ENCODE data around the gene ZNF277. TPM values are rescaled to one million over a fixed set of nuclear protein-coding genes. Genes with fewer than 3 reads are reported as not detected.

ZNF277 gene
- total and polyA plus RNA-seq, 10 of the 15 experiments (the other 5 are each of a cell fraction or from before 2014, with no cell fraction given), result 10.6 to 33.9 (median 22.0) TPM

GRCh38 chr7:112283382-112283910 is 77.0 kb downstream of the ZNF277 start:
- ChIA-PET CTCF (no interaction called here), RAD21 (ENCODE audit: unreplicated experiment) (no interaction called here), SMC1A (ENCODE audit: uncharacterized antibody, unreplicated experiment) (no interaction called here), POLR2A (no interaction called here)
- in situ Hi-C loops (cut with MboI), result no loop called here
- BruUV-seq (replicated peaks), result no TSS peak
- H4K20me1 ChIP-seq (ENCODE audit: control insufficient read depth, insufficient read depth), result no peaks in the 10 kb centered on the region
- H3K27ac ChIP-seq (ENCODE audit: control insufficient read depth, insufficient read depth), result no peak overlapping the region
- H3K4me1 ChIP-seq (ENCODE audit: control insufficient read depth, insufficient read depth, low read length), result peaks cover 14% of the 10 kb centered on the region
- no peak overlapping the region for H3K4me3 ChIP-seq
- intact Hi-C loops (cut with micrococcal nuclease; ENCODE audit: unreplicated experiment), result no loop called here
- H3K9ac ChIP-seq (ENCODE audit: control insufficient read depth, insufficient read depth, low read length), result no peak overlapping the region
- no peak overlapping the region for H2AFZ ChIP-seq (ENCODE audit: control insufficient read depth, low read depth, low read length)
- ATAC-seq, result peak; percentile 76
- H3K9me3 ChIP-seq (replicated peaks; ENCODE audit: control insufficient read depth, insufficient read depth, low read length), result no peaks in the 10 kb centered on the region; the same call in 2 of the 3 replicates
- peak overlapping the region; percentile 13; the same call in 1 of the 2 replicates for H3K4me2 ChIP-seq (ENCODE audit: control insufficient read depth, insufficient read depth)
- no peak for FAIRE-seq
- H3K79me2 ChIP-seq (ENCODE audit: control insufficient read depth, insufficient read depth, low read length), result no peaks in the 10 kb centered on the region; the same call in 1 of the 2 replicates
- 75% methylated on average over 4 of the region's 4 CpGs for WGBS (ENCODE audit: insufficient coverage, insufficient replicate concordance, low lambda C conversion rate, missing lambda C conversion rate)
- no peaks in the 10 kb centered on the region for H3K27me3 ChIP-seq (replicated peaks in 1 of 2; ENCODE audit: control insufficient read depth in 2 of 2, insufficient read depth in 2 of 2, low read length in 1 of 2)
- TF ChIP-seq RUNX3 (IDR thresholded peaks at IDR 0.05; ENCODE audit: low read length) (peak; percentile 51), ZZZ3 (IDR thresholded peaks at IDR 0.05; ENCODE audit: control insufficient read depth, insufficient read length, low read depth) (no peak), LARP7 (IDR thresholded peaks at IDR 0.05) (no peak), POU2F2 (IDR thresholded peaks at IDR 0.05; ENCODE audit: borderline replicate concordance, low read depth, low read length) (peak; percentile 96; the same call in 2 of the 3 replicates), CHD4 (IDR thresholded peaks at IDR 0.05) (no peak), TCF12 (IDR thresholded peaks at IDR 0.05; ENCODE audit: low read depth, low read length) (no peak), IRF3 (IDR thresholded peaks at IDR 0.05) (no peak), SRF (IDR thresholded peaks at IDR 0.05; ENCODE audit: low read depth in 2 of 2, low read length in 2 of 2) (no peak)
- no peaks in the 10 kb centered on the region for H3K36me3 ChIP-seq (ENCODE audit: control insufficient read depth in 2 of 2, insufficient read depth in 2 of 2, low read length in 1 of 2)
- DNase-seq (ENCODE audit: low read depth, low spot score), result no peak
